Naive thymus-derived CD4-positive, alpha-beta T cell (primary cell): ENCODE measurements around the gene IP6K3. TPM values are rescaled to one million over a fixed set of nuclear protein-coding genes. Genes with fewer than 3 reads are reported as not detected.

Experiments
- ATAC-seq: fragments of 150-1000 bp; cut with Tn5 transposase; 2 replicates; pipeline ENCODE4 v1.10.0; 2021; ENCODE audit warnings: mild to moderate bottlenecking, moderate library complexity
- CTCF ChIA-PET: fragments of 350-600 bp; sonication (Branson Sonifier 250); formaldehyde crosslinking; loops from one replicate; lab custom pipeline; 2021; ENCODE audit warnings: antibody characterized with exemption; lab: Charles Lee
- POLR2A ChIA-PET: fragments of 350-600 bp; sonication (Branson Sonifier 250); formaldehyde crosslinking; loops from one replicate; lab custom pipeline; 2021; ENCODE audit warnings: antibody characterized with exemption, inconsistent platforms; lab: Charles Lee
- DNase-seq, 9 donors: peaks; one replicate each; pipeline versions ENCODE4 v3.0.0 to v3.0.0-alpha.2; 2020 to 2022; ENCODE audit warnings: mixed read lengths in 1 of 9
- H3K27ac ChIP-seq: one replicate; pipeline ENCODE4 v1.7.0; 2013; ENCODE audit warnings: mild to moderate bottlenecking, low read depth, low read length, moderate library complexity
- H3K27me3 ChIP-seq, 2 donors: one replicate each; pipeline ENCODE4 v1.7.0; 2013; ENCODE audit warnings: low read length in 2 of 2, mild to moderate bottlenecking in 2 of 2, moderate library complexity in 2 of 2; ENCODE audit not compliant: control insufficient read depth in 2 of 2, insufficient read depth in 2 of 2
- H3K36me3 ChIP-seq, 3 experiments: 1 replicate in 2 of 3; 2 replicates in 1 of 3; pipeline ENCODE4 v1.7.0; 2013; ENCODE audit warnings: low read length in 3 of 3, mild to moderate bottlenecking in 3 of 3, moderate library complexity in 1 of 3; ENCODE audit not compliant: insufficient read depth in 3 of 3, control insufficient read depth in 2 of 3
- H3K4me1 ChIP-seq, 2 donors: one replicate each; pipeline ENCODE4 v1.7.0; 2013; ENCODE audit warnings: low read length in 2 of 2, mild to moderate bottlenecking in 2 of 2, moderate library complexity in 1 of 2; ENCODE audit not compliant: control insufficient read depth in 2 of 2, insufficient read depth in 2 of 2
- H3K4me3 ChIP-seq: 2 replicates; pipeline ENCODE4 v1.7.0; 2013; ENCODE audit warnings: mild to moderate bottlenecking, low read length
- H3K9me3 ChIP-seq, 3 experiments: 1 replicate in 2 of 3; 2 replicates in 1 of 3; pipeline ENCODE4 v1.7.0; 2013; ENCODE audit warnings: low read length in 3 of 3; ENCODE audit not compliant: control insufficient read depth in 2 of 3
- H3K27ac Mint-ChIP-seq, 9 donors: one replicate each; pipeline ENCODE4 v1.8.0; 2020 to 2022; ENCODE audit warnings: mixed read lengths in 9 of 9, mild to moderate bottlenecking in 8 of 9, moderate library complexity in 5 of 9, inconsistent platforms in 2 of 9
- H3K27me3 Mint-ChIP-seq, 5 donors: one replicate each; pipeline ENCODE4 v1.8.0; 2021 to 2022; ENCODE audit warnings: mixed read lengths in 5 of 5, mild to moderate bottlenecking in 1 of 5
- H3K36me3 Mint-ChIP-seq, 5 donors: one replicate each; pipeline ENCODE4 v1.8.0; 2020 to 2022; ENCODE audit warnings: mixed read lengths in 5 of 5, mild to moderate bottlenecking in 3 of 5, inconsistent platforms in 1 of 5
- H3K4me1 Mint-ChIP-seq, 7 donors: one replicate each; pipeline ENCODE4 v1.8.0; 2020 to 2022; ENCODE audit warnings: mixed read lengths in 7 of 7, mild to moderate bottlenecking in 3 of 7, inconsistent platforms in 1 of 7
- H3K4me3 Mint-ChIP-seq, 10 donors: one replicate each; pipeline ENCODE4 v1.8.0; 2020 to 2022; ENCODE audit warnings: mild to moderate bottlenecking in 10 of 10, mixed read lengths in 10 of 10, moderate library complexity in 6 of 10, inconsistent platforms in 2 of 10
- H3K9me3 Mint-ChIP-seq, 11 donors: one replicate each; pipeline ENCODE4 v1.8.0; 2020 to 2022; ENCODE audit warnings: mixed read lengths in 11 of 11, mild to moderate bottlenecking in 4 of 11, inconsistent platforms in 1 of 11, moderate library complexity in 1 of 11
- intact Hi-C, 2 donors: fragments of 100-400 bp; cut with micrococcal nuclease; formaldehyde crosslinking; loops; one replicate each; pipeline ENCODE4 v1.15.1; 2023
- polyA plus RNA-seq, 2 donors: library from polyadenylated mRNA; unstranded; fragments of 300-500 nt; fragmentation: Illumina TruSeq; gene quantifications; one replicate each; pipeline ENCODE4 v1.2.3, GENCODE V29; 2021
- total RNA-seq, 6 experiments: library from RNA in 5 of 6; stranded (reverse) in 5 of 6; gene quantifications; 1 replicate in 5 of 6; 2 replicates in 1 of 6; pipeline ENCODE4 v1.2.3 and lab custom pipeline; 2021 to 2026

Gene IP6K3
- total and polyA plus RNA-seq, 7 experiments from 2014 or later, result not detected

GRCh38 chr6:33776186-33776585 lies 29.5 kb upstream of the IP6K3 start:
- Histone ChIP-seq H3K4me1 (no peaks in the 10 kb centered on the region), H3K36me3 (peaks cover 41 to 92% (median 65%) of the 10 kb centered on the region in 3 experiments), H3K9me3 (no peaks in the 10 kb centered on the region), H3K27me3 (no peaks in the 10 kb centered on the region), H3K27ac (no peak overlapping the region), H3K4me3 (no peak overlapping the region)
- H3K36me3 Mint-ChIP-seq, result peaks cover 5 to 52% (median 23%) of the 10 kb centered on the region in 5 donors
- intact Hi-C loops, result no loop called here
- no peaks in the 10 kb centered on the region for H3K9me3 Mint-ChIP-seq
- DNase-seq (no peak), ATAC-seq (no peak)
- H3K27ac Mint-ChIP-seq, result peak overlapping the region in 1 of 9 donors; percentile 20
- H3K4me1 Mint-ChIP-seq, result peaks cover 6 to 37% (median 22%) of the 10 kb centered on the region in 7 donors
- POLR2A ChIA-PET, result interaction anchor here (1.0 to 1.3 kb wide), 2 partner anchors 9 to 128 kb away, joined by 3 to 4 read pairs; no protein-coding TSS in a partner anchor
- CTCF ChIA-PET, result interaction anchor here (0.7 to 1.3 kb wide), 2 partner anchors 8 to 252 kb away, joined by 3 to 5 read pairs; no protein-coding TSS in a partner anchor
- H3K4me3 Mint-ChIP-seq, result no peak overlapping the region
- H3K27me3 Mint-ChIP-seq, result no peaks in the 10 kb centered on the region

GRCh38 chr6:33774774-33775173 lies 28.1 kb upstream of the IP6K3 start:
- Histone ChIP-seq H3K36me3 (peaks cover 36 to 78% (median 51%) of the 10 kb centered on the region in 3 experiments), H3K27ac (no peak overlapping the region), H3K27me3 (no peaks in the 10 kb centered on the region), H3K9me3 (no peaks in the 10 kb centered on the region), H3K4me1 (no peaks in the 10 kb centered on the region), H3K4me3 (no peak overlapping the region)
- Mint-ChIP-seq H3K4me3 (no peak overlapping the region), H3K27ac (peak overlapping the region in 2 of 9 donors; percentile 3 to 28), H3K4me1 (peaks cover 7 to 25% (median 11%) of the 10 kb centered on the region in 7 donors), H3K9me3 (no peaks in the 10 kb centered on the region), H3K36me3 (peaks cover 5 to 41% (median 18%) of the 10 kb centered on the region in 5 donors), H3K27me3 (no peaks in the 10 kb centered on the region)
- intact Hi-C loops, result loop anchor here in 1 of 2 donors (5.0 kb wide), 1 partner anchor 88 kb away; no protein-coding TSS in a partner anchor
- ATAC-seq, result no peak
- CTCF ChIA-PET, result interaction anchor here (1.3 to 8.8 kb wide), 2 partner anchors 8 to 252 kb away, joined by 3 to 124 read pairs; no protein-coding TSS in a partner anchor
- POLR2A ChIA-PET, result no interaction called here
- no peak for DNase-seq

- Histone ChIP-seq H3K36me3 (peaks cover 27 to 60% (median 33%) of the 10 kb centered on the region in 3 experiments), H3K9me3 (no peaks in the 10 kb centered on the region), H3K4me3 (no peak overlapping the region), H3K27ac (no peak overlapping the region), H3K27me3 (no peaks in the 10 kb centered on the region), H3K4me1 (no peaks in the 10 kb centered on the region)
- H3K4me3 Mint-ChIP-seq, result no peak overlapping the region
- DNase-seq (no peak), ATAC-seq (no peak)
- peaks cover 0 to 7% (median 0%) of the 10 kb centered on the region in 5 donors for H3K27me3 Mint-ChIP-seq
- peak overlapping the region in 3 of 9 donors; percentile 39 to 48 (median 46) for H3K27ac Mint-ChIP-seq
- H3K36me3 Mint-ChIP-seq, result peaks cover 5 to 29% (median 12%) of the 10 kb centered on the region in 5 donors
- ChIA-PET POLR2A (interaction anchor here (1.0 kb wide), 1 partner anchor 255 kb away, joined by 3 read pairs; no protein-coding TSS in a partner anchor), CTCF (interaction anchor here (0.5 to 8.8 kb wide), 8 partner anchors 8 to 385 kb away, joined by 3 to 124 read pairs (median 3); no protein-coding TSS in a partner anchor)
- intact Hi-C loops, result loop anchor here in 1 of 2 donors (5.0 kb wide), 1 partner anchor 89 kb away; no protein-coding TSS in a partner anchor
- no peaks in the 10 kb centered on the region for H3K9me3 Mint-ChIP-seq
- peaks cover 6 to 23% (median 13%) of the 10 kb centered on the region in 7 donors for H3K4me1 Mint-ChIP-seq
Measured at GRCh38 chr6:33772902-33773472, 26.3 kb upstream of the IP6K3 start.

- Histone ChIP-seq H3K27ac (no peak overlapping the region), H3K9me3 (no peaks in the 10 kb centered on the region), H3K36me3 (peaks cover 21 to 53% (median 27%) of the 10 kb centered on the region in 3 experiments), H3K4me1 (no peaks in the 10 kb centered on the region), H3K4me3 (no peak overlapping the region), H3K27me3 (no peaks in the 10 kb centered on the region)
- H3K27ac Mint-ChIP-seq, result peak overlapping the region in 6 of 9 donors; percentile 46 to 82 (median 65)
- ChIA-PET POLR2A (interaction anchor here (1.0 to 1.6 kb wide), 3 partner anchors 15 to 255 kb away, joined by 3 to 6 read pairs (median 4); no protein-coding TSS in a partner anchor), CTCF (interaction anchor here (0.5 to 8.8 kb wide), 14 partner anchors 8 to 391 kb away, joined by 3 to 124 read pairs (median 4); partner anchors contain the start of gene UQCC2)
- no peak for ATAC-seq
- no peaks in the 10 kb centered on the region for H3K9me3 Mint-ChIP-seq
- H3K4me3 Mint-ChIP-seq, result no peak overlapping the region
- peaks cover 2 to 23% (median 10%) of the 10 kb centered on the region in 5 donors for H3K36me3 Mint-ChIP-seq
- intact Hi-C loops, result loop anchor here in 1 of 2 donors (5.0 kb wide), 1 partner anchor 90 kb away; no protein-coding TSS in a partner anchor
- DNase-seq, result peak in 1 of 9 donors; percentile 14
- H3K4me1 Mint-ChIP-seq, result peaks cover 0 to 23% (median 13%) of the 10 kb centered on the region in 7 donors
- H3K27me3 Mint-ChIP-seq, result peaks cover 0 to 7% (median 0%) of the 10 kb centered on the region in 5 donors
Measured at GRCh38 chr6:33772082-33772830, 25.6 kb upstream of the IP6K3 start.

- H3K27me3 ChIP-seq, result no peaks in the 10 kb centered on the region
- H3K27ac ChIP-seq, result no peak overlapping the region
- intact Hi-C loops, result loop anchor here (1.0 to 5.0 kb wide), 6 partner anchors 17 to 383 kb away; partner anchors contain the start of gene LEMD2 (in 2 of the 2)
- Mint-ChIP-seq H3K36me3 (peaks cover 0 to 20% (median 8%) of the 10 kb centered on the region in 5 donors), H3K27me3 (peaks cover 0 to 11% (median 3%) of the 10 kb centered on the region in 5 donors), H3K27ac (peak overlapping the region in 6 of 9 donors; percentile 2 to 89 (median 68)), H3K4me3 (no peak overlapping the region), H3K9me3 (no peaks in the 10 kb centered on the region), H3K4me1 (peaks cover 0 to 23% (median 13%) of the 10 kb centered on the region in 7 donors)
- ChIA-PET POLR2A (interaction anchor here (1.0 to 1.6 kb wide), 3 partner anchors 16 to 384 kb away, joined by 3 to 6 read pairs (median 4); no protein-coding TSS in a partner anchor), CTCF (interaction anchor here (0.5 to 8.8 kb wide), 17 partner anchors 9 to 1220 kb away, joined by 3 to 124 read pairs (median 4); partner anchors contain the start of gene UQCC2)
- no peaks in the 10 kb centered on the region for H3K9me3 ChIP-seq
- H3K4me1 ChIP-seq, result no peaks in the 10 kb centered on the region
- DNase-seq, result peak; percentile 39 to 72 (median 64)
- peaks cover 13 to 45% (median 18%) of the 10 kb centered on the region in 3 experiments for H3K36me3 ChIP-seq
- ATAC-seq, result peak; percentile 85
- no peak overlapping the region for H3K4me3 ChIP-seq
Measured at GRCh38 chr6:33771146-33772081, 24.7 kb upstream of the IP6K3 start.
